HG02840 (cell line): Measurements from ENCODE around the gene MSI2.
A peak's percentile ranks its signal among the peaks of the same experiment; 100 is the strongest.

Experiments
- ATAC-seq: cut with Tn5 transposase; IDR thresholded peaks from one replicate; pipeline ENCODE4 v1.9.1; 2021; ENCODE audit warnings: mild to moderate bottlenecking, moderate library complexity, moderate number of reproducible peaks; ENCODE audit not compliant: unreplicated experiment, low FRiP score

MSI2 gene

DNA sequence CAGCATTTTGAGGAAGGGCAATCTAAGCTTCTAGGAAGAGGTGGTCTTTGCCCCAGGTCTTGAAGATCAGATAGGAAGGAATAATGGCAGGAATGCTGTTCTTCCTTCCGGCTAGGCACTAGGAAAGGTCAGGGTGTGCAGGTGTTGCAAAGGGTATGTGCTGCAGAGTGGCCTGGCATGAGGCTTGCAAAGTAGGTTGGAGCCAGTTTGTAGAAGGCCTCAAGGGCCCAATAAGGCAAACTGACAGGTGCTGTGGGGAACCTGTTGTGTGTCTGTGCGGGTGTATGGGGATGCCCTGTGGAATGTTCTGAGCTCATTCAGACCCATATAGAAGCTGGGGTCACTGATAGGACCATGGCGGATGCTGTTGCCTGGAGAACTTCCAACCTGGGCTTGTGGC, 12.7 kb downstream of the MSI2 start:
- ATAC-seq: no peak

- no peak for ATAC-seq
Measured at GRCh38 chr17:57269598-57270255, 13.4 kb downstream of the MSI2 start.

GRCh38 chr17:57270801-57271245, 14.5 kb downstream of the MSI2 start:
- no peak for ATAC-seq

DNA sequence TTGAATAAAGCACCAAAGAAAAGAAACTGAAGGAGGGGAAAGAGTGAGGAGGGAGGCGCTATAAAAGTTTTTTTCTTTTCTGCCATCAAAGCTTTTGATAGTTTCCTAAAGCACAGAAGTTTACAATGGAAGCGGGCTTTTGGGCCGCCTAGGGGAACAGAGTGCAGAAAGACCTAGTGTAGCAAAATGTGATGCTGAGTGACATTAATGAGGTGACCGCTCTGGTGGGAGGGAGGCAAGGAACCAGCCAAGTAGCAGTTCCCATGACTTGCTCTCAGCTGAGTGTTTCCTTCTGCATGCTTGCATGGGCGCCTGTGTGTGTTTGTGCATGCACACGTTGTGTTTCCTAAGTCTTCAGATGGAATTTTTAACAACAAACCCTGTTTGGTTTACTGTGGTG, 15.5 kb downstream of the MSI2 start:
- ATAC-seq: no peak

DNA sequence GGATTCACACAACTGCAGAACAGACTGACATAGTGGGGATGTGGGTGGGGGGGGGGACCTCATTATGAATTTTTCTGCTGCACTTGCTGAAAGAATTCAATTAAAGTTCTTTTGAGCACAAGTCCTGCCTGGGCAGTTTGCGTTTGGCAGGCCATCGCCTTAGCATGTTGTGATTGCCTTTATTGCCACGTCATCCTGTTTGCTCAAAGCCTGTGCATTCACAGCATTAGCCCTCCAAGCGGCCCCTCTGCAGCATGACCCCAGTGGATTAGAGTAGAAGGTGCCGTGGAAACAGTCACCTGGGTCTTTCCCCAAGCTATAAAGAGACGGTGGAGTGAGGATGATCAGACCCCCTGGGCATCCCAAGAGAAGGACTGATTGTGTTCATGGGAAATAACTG, 17.2 kb downstream of the MSI2 start:
- ATAC-seq: no peak

DNA sequence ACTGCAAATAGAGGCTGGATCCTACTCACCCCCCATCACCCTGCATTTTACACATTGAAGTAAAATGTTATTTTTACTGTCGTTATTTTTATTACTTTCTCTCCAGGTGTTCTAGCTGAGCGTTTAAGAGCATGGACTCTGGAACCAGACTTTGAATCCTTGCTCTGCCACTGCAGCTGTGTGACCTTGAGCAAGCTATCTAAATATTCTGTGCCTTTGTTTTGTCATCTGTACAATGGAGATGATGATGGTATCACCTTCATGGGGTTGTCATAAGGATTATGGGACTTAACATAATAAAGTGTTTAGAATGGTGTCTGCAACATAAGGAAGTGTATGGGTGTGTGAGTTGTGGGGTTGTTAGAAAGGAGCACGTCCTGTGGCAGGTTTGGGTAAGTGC, 17.8 kb downstream of the MSI2 start:
- no peak for ATAC-seq

- ATAC-seq: no peak
Measured at GRCh38 chr17:57275071-57275764, 18.9 kb downstream of the MSI2 start.

GRCh38 chr17:57276621-57277020, 20.3 kb downstream of the MSI2 start:
- ATAC-seq: no peak

DNA sequence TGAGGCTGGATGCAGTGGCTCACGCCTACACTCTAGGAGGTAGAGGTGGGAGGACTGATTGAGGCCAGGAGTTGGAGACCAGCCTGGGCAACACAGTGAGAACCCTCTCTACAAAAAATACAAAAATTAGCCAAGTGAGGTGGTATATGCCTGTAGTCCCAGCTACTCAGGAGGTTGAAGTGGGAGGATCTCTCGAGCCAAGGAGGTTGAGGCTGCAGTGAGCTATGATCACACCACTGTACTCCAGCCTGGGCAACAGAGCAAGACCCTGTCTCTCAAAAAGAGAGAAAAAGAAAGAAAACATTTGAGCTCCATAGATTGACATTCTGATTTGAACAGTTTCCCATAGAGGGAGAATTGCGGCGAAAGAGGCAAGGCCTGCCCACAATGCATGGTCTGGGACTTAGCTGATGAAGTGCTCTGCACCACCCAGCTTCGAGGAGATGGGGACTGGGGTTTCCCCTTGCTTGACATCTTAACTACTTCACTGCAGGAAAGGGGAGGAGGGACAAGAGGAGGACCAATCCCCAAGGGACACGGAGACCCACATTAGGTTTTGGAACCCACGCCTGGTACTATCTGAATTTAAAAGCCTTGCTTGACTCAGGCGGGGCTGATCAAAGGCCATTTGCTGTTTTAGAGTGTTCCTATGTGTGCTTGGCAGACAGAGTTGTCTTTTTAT, 21.7 kb downstream of the MSI2 start:
- ATAC-seq: no peak

DNA sequence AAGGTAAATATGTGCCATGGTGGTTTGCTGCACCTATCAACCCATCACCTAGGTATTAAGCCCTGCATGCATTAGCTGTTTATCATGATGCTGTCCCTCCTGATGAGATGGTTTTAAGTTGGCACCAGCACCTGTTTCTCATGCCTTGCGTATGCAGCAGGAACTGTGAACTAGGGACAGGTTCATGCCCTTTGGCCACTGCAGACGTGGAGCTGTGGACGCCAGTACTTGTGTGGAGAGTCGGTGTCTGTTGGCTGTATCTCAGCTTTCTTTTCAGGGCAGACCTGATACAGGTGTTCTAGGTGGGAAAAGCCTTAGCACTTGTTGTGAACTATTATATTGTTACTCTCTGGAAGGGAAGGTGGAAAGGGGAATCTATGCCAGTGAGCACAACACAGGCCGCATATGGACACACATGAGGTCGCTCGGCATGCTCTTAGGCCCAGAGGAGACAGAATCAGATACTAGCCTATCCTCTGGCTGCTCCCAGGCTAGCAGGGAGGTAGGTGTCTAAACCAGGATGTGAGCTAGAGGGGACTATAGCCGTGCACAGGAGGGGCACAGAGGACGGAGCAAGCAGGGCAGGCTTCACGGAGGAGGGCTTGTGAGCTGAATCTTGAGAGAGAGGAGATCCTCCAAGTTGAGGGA, 22.5 kb downstream of the MSI2 start:
- ATAC-seq: no peak

GRCh38 chr17:57279432-57279831, 23.1 kb downstream of the MSI2 start:
- no peak for ATAC-seq

- no peak for ATAC-seq
Measured at GRCh38 chr17:57281887-57282286, 25.6 kb downstream of the MSI2 start.

GRCh38 chr17:57282296-57282695, 26.0 kb downstream of the MSI2 start:
- ATAC-seq: no peak

DNA sequence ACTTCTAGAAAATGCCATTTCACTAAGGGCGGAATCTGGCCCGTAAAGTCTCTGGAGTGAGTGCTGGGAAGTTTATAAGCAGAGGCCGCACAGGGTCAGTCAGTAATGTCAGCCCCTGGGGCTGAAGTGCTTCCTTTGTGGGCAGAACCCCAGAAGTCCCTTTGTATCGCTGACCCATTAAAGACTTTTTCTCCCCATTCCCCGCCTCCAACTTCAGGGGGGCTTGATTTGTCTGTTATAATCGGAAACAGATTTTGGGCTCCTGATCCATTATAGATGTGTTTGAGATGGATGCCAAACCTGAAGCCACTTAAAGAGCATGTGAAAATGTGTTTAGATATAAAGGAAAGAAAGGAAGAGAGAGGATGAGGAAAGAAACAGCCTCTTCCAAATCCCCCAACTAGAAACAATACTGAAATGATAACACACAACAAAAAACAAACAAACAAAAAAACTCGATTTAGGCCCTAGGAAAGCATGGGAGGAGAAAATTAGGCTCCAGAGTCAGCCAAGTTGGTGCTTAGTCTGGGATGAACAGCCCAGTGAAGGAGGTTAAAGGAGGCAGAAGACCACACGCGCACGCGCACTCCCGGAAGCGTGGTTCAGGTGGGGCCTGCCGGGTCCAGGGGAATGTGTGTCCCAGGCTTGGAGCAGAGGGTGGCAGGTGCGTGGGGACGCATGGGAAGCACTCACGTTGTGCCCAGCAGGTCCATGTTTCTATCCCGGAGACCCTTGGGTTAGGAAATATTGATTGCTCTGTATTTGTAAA, 27.1 kb downstream of the MSI2 start:
- ATAC-seq: no peak

- ATAC-seq: no peak
Measured at GRCh38 chr17:57284583-57284982, 28.3 kb downstream of the MSI2 start.

- ATAC-seq: peak; percentile 73
Measured at GRCh38 chr17:57284984-57285646, 28.8 kb downstream of the MSI2 start.

GRCh38 chr17:57285701-57286100, 29.4 kb downstream of the MSI2 start:
- ATAC-seq: no peak

DNA sequence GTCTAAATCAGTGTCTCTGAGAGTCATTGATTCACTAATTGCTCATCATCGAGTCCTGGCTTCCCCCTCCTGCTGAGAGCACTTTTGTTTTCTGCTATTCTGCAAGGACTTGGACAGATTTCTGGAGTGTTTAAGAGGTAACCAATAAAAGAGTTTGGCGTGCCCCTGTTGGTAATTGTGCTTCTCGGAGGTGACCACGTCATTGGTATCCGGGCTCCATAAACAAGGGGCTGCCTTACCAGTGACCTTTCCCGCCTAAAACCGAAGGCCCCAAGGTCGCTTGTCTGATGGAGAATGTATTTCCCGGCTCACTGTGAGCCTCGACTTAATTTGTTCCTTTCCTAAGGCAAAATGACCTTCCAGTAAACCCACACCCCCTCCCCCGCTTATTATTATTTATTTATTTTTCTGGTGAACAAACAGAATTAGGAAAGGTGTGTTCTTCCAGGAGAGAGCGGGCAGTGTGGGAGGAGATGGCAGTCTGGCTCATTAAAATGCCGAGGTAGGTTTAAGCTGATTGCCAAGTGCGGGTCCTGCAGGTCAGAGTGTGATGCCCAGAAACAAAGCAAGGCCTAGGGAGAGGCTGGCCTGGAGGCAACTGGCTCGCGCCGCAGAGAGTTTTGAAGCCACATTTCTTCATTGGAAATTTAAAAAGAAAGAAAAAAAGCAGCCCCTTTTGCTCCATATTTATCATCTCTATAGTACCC, 30.2 kb downstream of the MSI2 start:
- ATAC-seq: no peak

DNA sequence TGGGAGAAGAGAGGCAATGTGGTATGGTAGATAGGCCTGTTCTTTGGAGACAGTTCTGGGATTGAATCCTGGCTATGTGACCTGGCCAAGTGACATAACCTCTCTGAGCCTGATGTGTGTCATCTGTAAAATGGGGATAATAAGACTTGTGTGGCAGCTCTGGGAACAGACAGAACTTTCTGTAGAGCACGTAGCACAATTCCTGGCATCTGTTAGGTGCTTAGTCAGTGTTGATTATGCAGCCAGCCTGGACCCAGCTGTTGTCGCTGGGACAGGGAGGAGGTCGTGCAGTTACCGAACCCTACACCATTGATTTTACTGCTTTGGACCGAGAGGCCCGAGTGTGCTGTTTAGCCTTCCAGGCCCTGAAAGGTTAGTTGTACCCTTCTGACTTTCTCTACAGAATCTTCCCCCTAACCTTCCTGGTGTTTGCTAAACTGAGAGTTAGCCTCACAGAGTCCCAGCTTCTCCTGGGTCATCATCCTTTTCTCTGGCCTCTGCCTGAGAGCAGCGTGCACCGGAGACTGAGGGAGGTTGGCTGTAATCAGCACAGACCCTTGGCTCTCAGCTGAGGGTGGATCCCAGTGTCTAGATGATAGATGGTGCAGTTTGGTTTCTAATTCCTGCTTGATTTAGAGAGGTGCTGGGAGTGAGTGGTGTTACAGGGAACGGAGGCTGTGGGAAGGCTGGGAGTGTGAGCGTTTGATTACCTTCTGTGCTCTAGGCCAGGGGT, 31.9 kb downstream of the MSI2 start:
- no peak for ATAC-seq
